ENCODE measurements around the gene PROZ.
A peak's percentile ranks its signal among the peaks of the same experiment; 100 is the strongest.

PROZ gene

DNA sequence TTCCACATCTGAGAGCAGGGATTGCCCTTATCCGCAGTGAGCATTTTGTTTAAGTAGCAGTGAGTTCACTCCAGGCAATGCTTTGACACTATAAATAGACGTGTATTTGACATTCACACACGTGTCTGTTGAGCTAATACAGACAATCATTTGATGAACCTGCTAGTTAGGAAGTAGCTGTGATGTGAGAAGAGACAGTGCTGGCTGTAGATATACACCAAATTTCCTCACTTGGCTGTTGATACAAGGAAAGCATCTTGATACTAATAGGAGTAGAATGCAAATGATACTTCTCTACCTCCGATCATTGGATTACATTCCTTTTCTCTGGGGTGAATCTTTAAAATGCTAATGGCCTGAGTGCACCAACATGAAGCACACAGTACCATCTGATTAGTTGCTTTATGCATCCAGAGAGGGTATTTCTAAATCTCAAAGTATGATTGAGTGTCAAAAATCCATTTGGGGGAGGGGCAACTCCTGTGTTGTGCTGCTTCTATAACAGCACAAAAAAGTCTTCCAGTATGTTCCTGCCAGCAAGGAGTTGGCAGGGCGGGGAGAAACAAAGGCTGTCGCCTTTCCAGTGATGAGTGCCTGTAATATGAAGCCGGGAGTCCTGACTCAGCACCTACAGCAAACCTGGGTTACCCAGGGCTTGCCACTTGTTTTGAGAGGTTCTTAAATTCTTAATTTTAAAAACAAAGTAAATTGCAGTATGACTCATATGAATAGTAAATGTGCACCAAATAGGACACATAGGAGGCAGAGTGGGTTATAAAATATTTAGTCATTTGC, 58.0 kb downstream of the PROZ start:
- H3K9ac ChIP-seq (ENCODE audit: low read depth, low read length), result peak overlapping the region; percentile 25; the same call in 1 of the 2 replicates
- peaks cover 27% of the 10 kb centered on the region for H3K4me1 ChIP-seq (ENCODE audit: control insufficient read depth, insufficient read depth, low read length)

DNA sequence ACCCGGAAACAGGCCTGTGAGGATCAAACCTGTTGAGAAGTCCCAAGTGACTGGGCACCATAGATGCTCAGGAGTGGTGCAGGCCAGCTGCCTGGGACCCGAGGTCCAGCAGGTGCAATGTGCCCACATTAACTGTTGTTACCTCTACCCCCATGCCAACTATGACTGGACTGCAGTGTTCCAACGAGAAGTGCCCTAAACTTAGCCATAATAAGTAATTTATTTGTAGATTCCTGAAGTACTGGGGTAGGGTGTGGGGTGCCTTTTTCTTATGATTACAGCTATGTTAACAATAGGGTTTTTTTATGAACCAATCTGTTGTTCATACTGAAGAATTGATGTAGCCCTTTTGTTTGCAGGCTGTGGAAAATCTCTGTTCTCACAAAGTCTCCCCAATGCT, 60.1 kb downstream of the PROZ start:
- Histone ChIP-seq H3K36me3 (ENCODE audit: control insufficient read depth, insufficient read depth, low read length) (peaks cover 45% of the 10 kb centered on the region), H3K4me1 (ENCODE audit: control insufficient read depth, insufficient read depth, low read length) (peaks cover 24% of the 10 kb centered on the region), H3K27ac (ENCODE audit: low read depth, low read length) (no peak overlapping the region), H3K9me3 (ENCODE audit: control insufficient read depth, insufficient read depth, low read length) (no peaks in the 10 kb centered on the region), H3K4me3 (ENCODE audit: low read depth, low read length) (no peak overlapping the region), H3K27me3 (ENCODE audit: control insufficient read depth, insufficient read depth, low read length) (no peaks in the 10 kb centered on the region), H3K9ac (ENCODE audit: low read depth, low read length) (no peak overlapping the region)

More for the DNA sequence above, 58.0 kb downstream of the PROZ start:
- Histone ChIP-seq H3K27ac (ENCODE audit: low read depth, low read length) (peak overlapping the region; percentile 79), H3K9me3 (ENCODE audit: control insufficient read depth, insufficient read depth, low read length) (no peaks in the 10 kb centered on the region), H3K4me3 (ENCODE audit: low read depth, low read length) (peak overlapping the region; percentile 31; the same call in 1 of the 2 replicates), H3K36me3 (ENCODE audit: control insufficient read depth, insufficient read depth, low read length) (peaks cover 36% of the 10 kb centered on the region), H3K27me3 (ENCODE audit: control insufficient read depth, insufficient read depth, low read length) (no peaks in the 10 kb centered on the region)

DNA sequence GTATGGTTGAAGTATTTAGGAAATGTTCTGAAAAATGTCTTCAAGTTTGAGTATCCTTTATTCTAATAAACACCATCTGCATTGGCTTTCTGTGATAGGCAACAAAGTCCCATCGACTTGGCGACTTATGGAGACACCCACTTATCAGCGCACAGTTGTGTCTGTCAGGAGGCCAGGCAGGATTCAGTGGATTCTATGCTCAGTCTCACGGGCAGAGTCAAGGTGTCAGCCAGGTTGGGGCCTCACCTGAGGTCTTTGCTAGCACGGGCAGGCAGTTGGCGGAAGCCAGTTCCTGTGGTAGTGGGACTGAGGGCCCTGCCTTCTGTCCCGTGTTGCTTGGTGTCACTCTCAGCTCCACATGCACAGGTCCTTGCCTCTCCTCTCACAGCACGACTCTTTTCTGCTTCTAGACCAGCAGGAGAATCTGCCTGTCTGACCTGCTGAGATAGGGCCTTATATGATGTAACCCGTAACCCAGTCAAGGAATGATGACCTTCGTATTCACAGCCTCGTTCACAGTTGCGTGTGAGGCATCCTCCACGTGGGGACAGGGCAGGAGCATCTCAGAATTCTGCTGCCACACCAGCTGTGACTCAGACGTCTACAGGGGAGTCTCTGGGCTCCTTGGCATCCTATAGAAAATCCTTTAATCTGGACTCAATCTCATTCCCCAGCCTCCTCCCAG, 61.0 kb downstream of the PROZ start:
- Histone ChIP-seq H3K27me3 (ENCODE audit: control insufficient read depth, insufficient read depth, low read length) (no peaks in the 10 kb centered on the region), H3K4me3 (ENCODE audit: low read depth, low read length) (no peak overlapping the region), H3K36me3 (ENCODE audit: control insufficient read depth, insufficient read depth, low read length) (peaks cover 52% of the 10 kb centered on the region), H3K9ac (ENCODE audit: low read depth, low read length) (no peak overlapping the region), H3K4me1 (ENCODE audit: control insufficient read depth, insufficient read depth, low read length) (peaks cover 24% of the 10 kb centered on the region), H3K27ac (ENCODE audit: low read depth, low read length) (no peak overlapping the region), H3K9me3 (ENCODE audit: control insufficient read depth, insufficient read depth, low read length) (no peaks in the 10 kb centered on the region)

DNA sequence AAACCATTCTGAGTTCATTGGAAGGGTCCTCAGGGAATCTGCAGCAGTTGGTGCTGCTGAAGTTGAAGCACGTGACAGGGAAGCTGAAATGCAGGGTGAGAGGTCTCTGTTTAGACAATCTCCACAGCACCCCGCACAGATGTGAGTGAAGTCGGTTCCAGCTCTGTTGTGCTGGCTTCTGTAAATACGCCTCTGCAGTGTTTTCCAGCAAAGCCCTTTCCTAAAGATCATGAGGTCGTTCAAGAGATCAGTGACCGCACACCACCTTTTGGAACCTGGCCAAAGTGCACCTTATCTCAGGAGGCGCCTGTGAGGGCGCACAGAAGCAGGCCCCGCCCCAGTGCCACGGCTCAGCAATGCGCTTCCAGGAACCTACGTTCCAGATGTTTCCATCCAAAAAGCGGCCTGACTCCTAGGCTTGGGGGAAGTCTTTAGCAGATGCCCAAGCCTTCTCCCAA, 61.7 kb downstream of the PROZ start:
- H3K36me3 ChIP-seq (ENCODE audit: control insufficient read depth, insufficient read depth, low read length), result peaks cover 59% of the 10 kb centered on the region
- peaks cover 24% of the 10 kb centered on the region for H3K4me1 ChIP-seq (ENCODE audit: control insufficient read depth, insufficient read depth, low read length)
- H3K27ac ChIP-seq (ENCODE audit: low read depth, low read length), result no peak overlapping the region
- H3K27me3 ChIP-seq (ENCODE audit: control insufficient read depth, insufficient read depth, low read length), result no peaks in the 10 kb centered on the region
- no peak overlapping the region for H3K4me3 ChIP-seq (ENCODE audit: low read depth, low read length)
- H3K9me3 ChIP-seq (ENCODE audit: control insufficient read depth, insufficient read depth, low read length), result no peaks in the 10 kb centered on the region
- no peak overlapping the region for H3K9ac ChIP-seq (ENCODE audit: low read depth, low read length)

DNA sequence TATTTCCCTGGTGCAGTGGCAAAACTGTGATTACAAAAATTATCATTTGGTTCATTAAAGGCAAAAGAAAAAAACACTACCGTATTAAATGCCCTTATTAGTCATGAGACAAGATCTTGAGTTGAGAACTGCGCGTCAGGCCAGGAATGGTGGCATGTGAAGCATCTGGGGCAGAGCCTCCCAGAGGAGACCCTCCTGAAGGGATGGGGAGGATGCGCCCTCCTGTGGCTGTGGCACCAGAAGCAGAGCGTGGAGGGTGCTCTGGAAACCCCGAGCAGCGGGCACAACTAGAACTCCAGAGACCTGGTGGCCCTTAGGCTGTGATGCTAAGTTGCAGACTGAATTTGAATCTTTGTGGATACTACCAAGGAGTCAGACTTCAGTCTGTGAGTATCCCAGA, 62.4 kb downstream of the PROZ start:
- H3K9ac ChIP-seq (ENCODE audit: low read depth, low read length), result no peak overlapping the region
- peaks cover 19% of the 10 kb centered on the region for H3K4me1 ChIP-seq (ENCODE audit: control insufficient read depth, insufficient read depth, low read length)
- no peaks in the 10 kb centered on the region for H3K9me3 ChIP-seq (ENCODE audit: control insufficient read depth, insufficient read depth, low read length)
- H3K36me3 ChIP-seq (ENCODE audit: control insufficient read depth, insufficient read depth, low read length), result peaks cover 66% of the 10 kb centered on the region
- H3K27me3 ChIP-seq (ENCODE audit: control insufficient read depth, insufficient read depth, low read length), result no peaks in the 10 kb centered on the region
- no peak overlapping the region for H3K27ac ChIP-seq (ENCODE audit: low read depth, low read length)
- H3K4me3 ChIP-seq (ENCODE audit: low read depth, low read length), result no peak overlapping the region
